Smooth muscle cell (in vitro differentiated cells): Measurements from ENCODE around the gene RBM47. TPM values are rescaled to one million over a fixed set of nuclear protein-coding genes. Genes with fewer than 3 reads are reported as not detected.

Experiments
- DNase-seq: peaks from one replicate; lab custom pipeline; 2025; ENCODE audit not compliant: unreplicated experiment; lab: John Stamatoyannopoulos, UW
- H2AFZ ChIP-seq: fragments of 200-600 bp; sonication (generic); 2 replicates; pipeline ENCODE4 v1.6.0; 2016; ENCODE audit warnings: antibody characterized with exemption, low read depth, mild to moderate bottlenecking
- H3F3A ChIP-seq: fragments of 200-600 bp; sonication (generic); 2 replicates; pipeline ENCODE4 v1.6.0; 2017; ENCODE audit warnings: antibody characterized with exemption, low read depth
- H3K27ac ChIP-seq: fragments of 200-600 bp; sonication (generic); 2 replicates; pipeline ENCODE4 v1.5.1; 2016; ENCODE audit warnings: low read depth, mild to moderate bottlenecking
- H3K27me3 ChIP-seq: fragments of 200-600 bp; sonication (generic); 2 replicates; pipeline ENCODE4 v1.6.1; 2016; ENCODE audit warnings: low read depth, mild to moderate bottlenecking
- H3K36me3 ChIP-seq: fragments of 200-600 bp; sonication (generic); 2 replicates; pipeline ENCODE4 v1.5.1; 2016; ENCODE audit warnings: low read depth
- H3K4me1 ChIP-seq: fragments of 200-600 bp; sonication (generic); 2 replicates; pipeline ENCODE4 v1.5.1; 2016; ENCODE audit warnings: low read depth
- H3K4me2 ChIP-seq: fragments of 200-600 bp; sonication (generic); 2 replicates; pipeline ENCODE4 v1.6.0; 2016; ENCODE audit warnings: mild to moderate bottlenecking
- H3K4me3 ChIP-seq: fragments of 200-600 bp; sonication (generic); 2 replicates; pipeline ENCODE4 v1.5.1; 2016; ENCODE audit warnings: mild to moderate bottlenecking
- H3K79me2 ChIP-seq: fragments of 200-600 bp; sonication (generic); 2 replicates; pipeline ENCODE4 v1.6.0; 2016; ENCODE audit warnings: low read depth, mild to moderate bottlenecking
- H3K9ac ChIP-seq: fragments of 200-600 bp; sonication (generic); 2 replicates; pipeline ENCODE4 v1.6.0; 2016; ENCODE audit warnings: low read depth
- H3K9me3 ChIP-seq: fragments of 200-600 bp; sonication (generic); replicated peaks from 2 replicates; pipeline ENCODE4 v1.5.1; 2016; ENCODE audit warnings: low read depth
- H4K20me1 ChIP-seq: fragments of 200-600 bp; sonication (generic); 2 replicates; pipeline ENCODE4 v1.6.0; 2016; ENCODE audit warnings: low read depth
- WGBS: methylation state at CpG from one replicate; pipeline ENCODE4 v1.1.7; 2016; ENCODE audit warnings: low lambda C conversion rate; 5-methylcytosine and 5-hydroxymethylcytosine counted together
- polyA plus RNA-seq: library from polyadenylated mRNA; unstranded; fragments of >200 nt; fragmentation: Nextera tagmentation; extraction: Ambion mirVana; gene quantifications from 2 replicates; pipeline ENCODE4 v1.2.1, GENCODE V29; 2016
- total RNA-seq: library from RNA; depleted of rRNA; stranded (reverse); fragments of >200 nt; gene quantifications from 2 replicates; pipeline ENCODE4 v1.2.3, GENCODE V29; 2014
- TF ChIP-seq, protein P1 (sequence below): fragments of 200-600 bp; sonication (generic); IDR thresholded peaks from 2 replicates; pipeline ENCODE4 v1.5.1; 2017; ENCODE audit warnings: borderline replicate concordance, mild to moderate bottlenecking, antibody characterized with exemption; ENCODE audit not compliant: insufficient read depth, poor library complexity, severe bottlenecking

RBM47 gene
- total and polyA plus RNA-seq, 2 experiments from 2014 or later: 3.4 to 5.5 TPM

DNA sequence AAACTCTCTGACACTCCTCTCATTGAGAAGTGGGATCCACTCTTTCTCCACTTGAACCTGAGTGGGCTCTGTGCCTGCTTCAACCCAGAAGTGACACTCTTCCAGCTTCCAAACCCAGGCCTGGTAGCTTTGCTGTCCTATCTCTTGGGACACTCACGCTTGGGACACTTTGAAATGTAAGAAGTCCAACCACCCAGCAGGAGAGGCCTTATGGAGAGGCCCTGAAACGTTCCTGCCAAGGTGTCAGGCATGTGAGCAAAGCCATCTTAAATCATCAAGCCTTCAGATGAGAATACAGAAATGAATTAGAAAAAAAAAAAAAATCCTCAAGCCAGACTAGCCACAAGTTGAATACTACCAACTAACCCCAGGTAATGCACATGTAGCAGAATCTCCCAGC, 30.2 kb downstream of the RBM47 start:
- no peak overlapping the region for H3K27ac ChIP-seq
- 91% methylated on average over 2 of the region's 2 CpGs for WGBS

DNA sequence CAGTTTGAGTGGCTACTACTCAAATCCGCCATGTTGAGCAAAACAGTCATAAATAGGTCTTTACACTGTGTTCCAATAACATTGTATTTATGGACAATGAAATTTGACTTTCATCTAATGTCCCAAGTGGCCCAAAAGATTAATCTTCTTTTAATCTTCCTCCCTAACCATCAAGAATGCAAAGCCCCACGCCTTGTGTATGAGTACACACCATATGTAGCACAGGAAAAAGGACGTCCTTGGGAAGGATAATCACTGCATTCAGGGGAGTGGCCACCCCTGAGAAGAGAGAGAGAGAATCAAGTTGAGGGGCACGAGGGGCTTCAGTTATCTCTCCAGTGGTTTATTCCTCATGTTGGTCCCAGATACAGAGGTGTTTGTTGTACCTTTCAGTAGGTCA, 33.1 kb downstream of the RBM47 start:
- TF ChIP-seq, protein P1, sequence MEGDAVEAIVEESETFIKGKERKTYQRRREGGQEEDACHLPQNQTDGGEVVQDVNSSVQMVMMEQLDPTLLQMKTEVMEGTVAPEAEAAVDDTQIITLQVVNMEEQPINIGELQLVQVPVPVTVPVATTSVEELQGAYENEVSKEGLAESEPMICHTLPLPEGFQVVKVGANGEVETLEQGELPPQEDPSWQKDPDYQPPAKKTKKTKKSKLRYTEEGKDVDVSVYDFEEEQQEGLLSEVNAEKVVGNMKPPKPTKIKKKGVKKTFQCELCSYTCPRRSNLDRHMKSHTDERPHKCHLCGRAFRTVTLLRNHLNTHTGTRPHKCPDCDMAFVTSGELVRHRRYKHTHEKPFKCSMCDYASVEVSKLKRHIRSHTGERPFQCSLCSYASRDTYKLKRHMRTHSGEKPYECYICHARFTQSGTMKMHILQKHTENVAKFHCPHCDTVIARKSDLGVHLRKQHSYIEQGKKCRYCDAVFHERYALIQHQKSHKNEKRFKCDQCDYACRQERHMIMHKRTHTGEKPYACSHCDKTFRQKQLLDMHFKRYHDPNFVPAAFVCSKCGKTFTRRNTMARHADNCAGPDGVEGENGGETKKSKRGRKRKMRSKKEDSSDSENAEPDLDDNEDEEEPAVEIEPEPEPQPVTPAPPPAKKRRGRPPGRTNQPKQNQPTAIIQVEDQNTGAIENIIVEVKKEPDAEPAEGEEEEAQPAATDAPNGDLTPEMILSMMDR: no peak
- DNase-seq: no peak
- no peaks in the 10 kb centered on the region for H3F3A ChIP-seq
- H3K9ac ChIP-seq: no peak overlapping the region
- H3K79me2 ChIP-seq: peaks cover 3% of the 10 kb centered on the region
- H3K9me3 ChIP-seq: no peaks in the 10 kb centered on the region
- H3K27ac ChIP-seq: no peak overlapping the region
- no peaks in the 10 kb centered on the region for H4K20me1 ChIP-seq
- H3K27me3 ChIP-seq: no peaks in the 10 kb centered on the region
- no peak overlapping the region for H2AFZ ChIP-seq
- no peaks in the 10 kb centered on the region for H3K4me1 ChIP-seq
- no peaks in the 10 kb centered on the region for H3K36me3 ChIP-seq
- no peak overlapping the region for H3K4me2 ChIP-seq
- whole genome bisulfite sequencing: 78% methylated on average over 4 of the region's 4 CpGs
- no peak overlapping the region for H3K4me3 ChIP-seq

More for the DNA sequence above, 30.2 kb downstream of the RBM47 start:
- Histone ChIP-seq H4K20me1 (no peaks in the 10 kb centered on the region), H3K27me3 (no peaks in the 10 kb centered on the region), H3K4me1 (no peaks in the 10 kb centered on the region), H3K36me3 (no peaks in the 10 kb centered on the region), H3K4me2 (no peak overlapping the region), H2AFZ (no peak overlapping the region), H3K79me2 (peaks cover 3% of the 10 kb centered on the region), H3K9ac (no peak overlapping the region), H3F3A (no peaks in the 10 kb centered on the region), H3K4me3 (no peak overlapping the region), H3K9me3 (no peaks in the 10 kb centered on the region)
- TF ChIP-seq, protein P1: no peak
- no peak for DNase-seq

DNA sequence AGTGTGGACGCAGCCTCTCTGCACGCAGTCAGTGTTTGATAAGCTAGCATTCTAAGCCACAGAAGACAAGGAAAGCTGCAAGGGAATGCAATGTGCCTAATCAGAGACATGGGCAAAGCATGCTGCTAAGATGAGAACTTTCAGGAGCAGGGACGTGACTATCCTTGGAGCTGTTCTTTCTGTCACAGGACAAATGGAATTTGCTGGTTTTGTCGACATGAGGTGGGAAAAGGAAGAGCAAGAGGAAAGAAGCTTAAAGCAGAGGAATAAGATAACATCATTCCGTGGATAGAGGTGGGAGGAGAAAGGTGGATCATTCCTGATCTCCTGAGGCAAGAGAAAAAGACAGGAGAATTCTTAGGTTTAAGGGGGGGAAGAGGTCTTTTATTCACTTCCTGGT, 33.7 kb downstream of the RBM47 start:
- no peaks in the 10 kb centered on the region for H3K27me3 ChIP-seq
- no peaks in the 10 kb centered on the region for H4K20me1 ChIP-seq
- H3K9ac ChIP-seq: no peak overlapping the region
- H3F3A ChIP-seq: no peaks in the 10 kb centered on the region
- no peak overlapping the region for H3K4me2 ChIP-seq
- no peaks in the 10 kb centered on the region for H3K36me3 ChIP-seq
- no peaks in the 10 kb centered on the region for H3K9me3 ChIP-seq
- WGBS: 75% methylated on average over 5 of the region's 5 CpGs
- H3K4me1 ChIP-seq: no peaks in the 10 kb centered on the region
- H3K79me2 ChIP-seq: peaks cover 3% of the 10 kb centered on the region
- no peak overlapping the region for H2AFZ ChIP-seq
- no peak overlapping the region for H3K27ac ChIP-seq
- no peak for DNase-seq
- TF ChIP-seq, protein P1: no peak
- H3K4me3 ChIP-seq: no peak overlapping the region

DNA sequence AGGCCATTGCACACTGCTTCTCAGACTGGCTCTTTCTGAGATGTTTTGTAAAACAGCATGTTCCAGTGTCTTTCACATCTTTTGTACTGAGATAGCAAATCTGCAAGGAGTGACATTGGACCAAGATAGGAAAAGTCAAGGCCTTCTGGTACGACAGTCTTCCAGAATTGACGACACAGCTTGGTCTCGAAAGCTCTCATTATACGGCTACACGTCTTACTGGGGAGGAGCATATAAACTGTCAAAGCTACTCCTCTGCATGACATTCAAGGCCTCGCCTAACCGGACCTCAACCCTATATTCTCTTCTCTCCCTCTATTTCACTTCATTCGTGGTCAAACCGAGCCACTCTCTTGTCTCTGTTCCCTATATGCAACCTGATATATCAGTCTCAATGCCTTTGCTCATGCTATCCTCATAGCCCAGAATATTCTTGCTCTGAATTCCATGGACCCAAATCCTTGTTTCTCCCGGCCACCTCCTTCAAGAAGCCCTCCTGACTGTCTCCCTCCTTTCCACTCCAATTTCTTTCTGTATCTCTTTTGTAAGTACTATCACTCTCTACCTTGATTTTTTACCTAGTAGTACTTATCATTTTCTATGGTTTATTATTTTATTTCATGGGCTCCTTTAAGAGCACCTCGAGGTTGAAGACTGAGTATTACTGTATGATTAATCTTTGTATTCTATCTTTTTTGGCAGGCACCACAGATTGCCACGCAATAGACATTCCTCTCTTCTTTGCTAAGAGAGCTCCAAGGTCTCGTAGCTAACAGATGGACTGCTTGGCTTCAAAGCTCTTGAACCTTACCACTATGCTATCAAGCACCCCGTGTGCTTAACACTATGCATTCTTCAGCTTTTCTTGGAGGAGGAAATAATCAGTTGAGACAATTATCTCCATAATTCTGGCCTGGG, 35.1 kb downstream of the RBM47 start:
- Histone ChIP-seq H4K20me1 (no peaks in the 10 kb centered on the region), H3K36me3 (no peaks in the 10 kb centered on the region), H3K4me1 (no peaks in the 10 kb centered on the region), H3K4me3 (no peak overlapping the region), H3K9ac (no peak overlapping the region), H2AFZ (no peak overlapping the region), H3K9me3 (no peaks in the 10 kb centered on the region), H3K27me3 (no peaks in the 10 kb centered on the region), H3F3A (no peaks in the 10 kb centered on the region), H3K79me2 (peaks cover 3% of the 10 kb centered on the region), H3K4me2 (no peak overlapping the region), H3K27ac (no peak overlapping the region)
- TF ChIP-seq, protein P1: no peak
- WGBS: 89% methylated on average over 14 of the region's 14 CpGs
- DNase-seq: no peak
